HL-60/S4 treated with retinoic acid at 250 ng/mL for 4 days and 3 days (cell line): ENCODE results near the gene UNC5A.

Experiments
- in situ Hi-C: fragments of 300-500 bp; cut with MboI; formaldehyde crosslinking; loops from 2 replicates; pipeline ENCODE4 v1.7.0; 2022; ENCODE audit warnings: low sequenced_read_pairs

The UNC5A gene

GRCh38 chr5:176781638-176782570 lies 28.5 kb upstream of the UNC5A start:
- in situ Hi-C loops: no loop called here

GRCh38 chr5:176784218-176785165 lies 25.9 kb upstream of the UNC5A start:
- in situ Hi-C loops: no loop called here

GRCh38 chr5:176785184-176786145 lies 24.9 kb upstream of the UNC5A start:
- in situ Hi-C loops: no loop called here

GRCh38 chr5:176787676-176788075 lies 22.7 kb upstream of the UNC5A start:
- in situ Hi-C loops: no loop called here

GRCh38 chr5:176788091-176788490 lies 22.3 kb upstream of the UNC5A start:
- in situ Hi-C loops: no loop called here

GRCh38 chr5:176788941-176789872 lies 21.2 kb upstream of the UNC5A start:
- in situ Hi-C loops: no loop called here

GRCh38 chr5:176789873-176790615 lies 20.3 kb upstream of the UNC5A start:
- in situ Hi-C loops: no loop called here

- in situ Hi-C loops: no loop called here
These were observed 19.4 kb upstream of the UNC5A start for GRCh38 chr5:176790941-176791340.

GRCh38 chr5:176792655-176793342 lies 17.6 kb upstream of the UNC5A start:
- in situ Hi-C loops: no loop called here

- in situ Hi-C loops: no loop called here
These were observed 17.0 kb upstream of the UNC5A start for GRCh38 chr5:176793343-176793699.

GRCh38 chr5:176793736-176794135 lies 16.6 kb upstream of the UNC5A start:
- in situ Hi-C loops: no loop called here

- in situ Hi-C loops: no loop called here
These were observed 15.8 kb upstream of the UNC5A start for GRCh38 chr5:176794509-176794908.

GRCh38 chr5:176796411-176796810 lies 13.9 kb upstream of the UNC5A start:
- in situ Hi-C loops: no loop called here

GRCh38 chr5:176796970-176797369 lies 13.4 kb upstream of the UNC5A start:
- in situ Hi-C loops: no loop called here

- in situ Hi-C loops: no loop called here
These were observed 12.8 kb upstream of the UNC5A start for GRCh38 chr5:176797456-176798050.

- in situ Hi-C loops: no loop called here
These were observed 12.1 kb upstream of the UNC5A start for GRCh38 chr5:176798086-176798876.

- in situ Hi-C loops: no loop called here
These were observed 11.4 kb upstream of the UNC5A start for GRCh38 chr5:176798949-176799348.
